ENCODE data around the gene GGT7. TPM values are rescaled to one million over a fixed set of nuclear protein-coding genes. Genes with fewer than 3 reads are reported as not detected.
"Not testable (repeated sequence)": the region's sequence is repeated elsewhere in the genome, so short reads cannot be mapped to it uniquely, and the experiment has no call there.

The GGT7 gene
- total and polyA plus RNA-seq, 2 experiments from 2014 or later: 32.3 to 53.8 TPM

GRCh38 chr20:34815636-34816035 is 57.0 kb downstream of the GGT7 start:
- DNase-seq (ENCODE audit: low read depth in 1 of 2, low spot score in 1 of 2): no peak
- no peak for TF ChIP-seq CTCF (IDR thresholded peaks at IDR 0.05; ENCODE audit: low read depth, low read length)
- no peak overlapping the region for H3K4me3 ChIP-seq
- H3K36me3 ChIP-seq: no peaks in the 10 kb centered on the region
- no peaks in the 10 kb centered on the region for H3K9me3 ChIP-seq (ENCODE audit: low read depth)
- H3K27ac ChIP-seq: no peak overlapping the region
- H3K4me1 ChIP-seq (ENCODE audit: low read depth): peaks cover 10% of the 10 kb centered on the region
- no peaks in the 10 kb centered on the region for H3K27me3 ChIP-seq

GRCh38 chr20:34808583-34808982 is 64.1 kb downstream of the GGT7 start:
- Histone ChIP-seq H3K9me3 (ENCODE audit: low read depth) (no peaks in the 10 kb centered on the region), H3K4me1 (ENCODE audit: low read depth) (no peaks in the 10 kb centered on the region), H3K4me3 (no peak overlapping the region), H3K36me3 (no peaks in the 10 kb centered on the region), H3K27me3 (no peaks in the 10 kb centered on the region), H3K27ac (no peak overlapping the region)
- no peak for DNase-seq (ENCODE audit: low read depth in 1 of 2, low spot score in 1 of 2)
- no peak for TF ChIP-seq CTCF (IDR thresholded peaks at IDR 0.05; ENCODE audit: low read depth, low read length)

- not testable (repeated sequence) for H3K27me3 ChIP-seq; H3K27ac ChIP-seq; H3K4me1 ChIP-seq (ENCODE audit: low read depth); DNase-seq (ENCODE audit: low read depth in 1 of 2, low spot score in 1 of 2); H3K36me3 ChIP-seq; H3K9me3 ChIP-seq (ENCODE audit: low read depth); H3K4me3 ChIP-seq
These were observed 64.7 kb downstream of the GGT7 start for GRCh38 chr20:34807944-34808465.

GRCh38 chr20:34806255-34806654 is 66.4 kb downstream of the GGT7 start:
- Histone ChIP-seq H3K9me3 (ENCODE audit: low read depth) (no peaks in the 10 kb centered on the region), H3K36me3 (no peaks in the 10 kb centered on the region), H3K27me3 (no peaks in the 10 kb centered on the region), H3K27ac (no peak overlapping the region), H3K4me3 (no peak overlapping the region), H3K4me1 (ENCODE audit: low read depth) (no peaks in the 10 kb centered on the region)
- DNase-seq (ENCODE audit: low read depth in 1 of 2, low spot score in 1 of 2): peak in 1 of 2 donors; percentile 18
- TF ChIP-seq CTCF (IDR thresholded peaks at IDR 0.05; ENCODE audit: low read depth, low read length): no peak

DNA sequence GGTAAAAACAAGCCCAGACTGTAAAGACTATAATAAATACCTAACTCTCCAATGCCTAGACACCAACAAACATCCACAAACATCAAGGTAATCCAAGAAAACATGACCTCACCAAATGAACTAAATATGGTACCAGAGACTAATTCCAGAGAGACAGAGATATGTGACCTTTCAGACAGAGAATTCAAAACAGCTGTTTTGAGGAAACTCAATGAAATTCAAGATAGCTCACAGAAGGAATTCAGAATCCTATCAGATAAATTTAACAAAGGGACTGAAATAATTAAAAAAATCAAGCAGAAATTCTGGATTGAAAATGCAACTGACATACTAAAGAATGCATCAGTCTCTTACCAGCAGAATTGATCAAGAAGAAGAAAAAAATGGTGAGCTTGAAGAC is 73.8 kb downstream of the GGT7 start:
- Histone ChIP-seq H3K36me3 (no peaks in the 10 kb centered on the region), H3K4me1 (ENCODE audit: low read depth) (no peaks in the 10 kb centered on the region), H3K27ac (no peak overlapping the region), H3K9me3 (ENCODE audit: low read depth) (no peaks in the 10 kb centered on the region), H3K27me3 (no peaks in the 10 kb centered on the region), H3K4me3 (no peak overlapping the region)
- no peak for TF ChIP-seq CTCF (IDR thresholded peaks at IDR 0.05; ENCODE audit: low read depth, low read length)
- DNase-seq (ENCODE audit: low read depth in 1 of 2, low spot score in 1 of 2): no peak

DNA sequence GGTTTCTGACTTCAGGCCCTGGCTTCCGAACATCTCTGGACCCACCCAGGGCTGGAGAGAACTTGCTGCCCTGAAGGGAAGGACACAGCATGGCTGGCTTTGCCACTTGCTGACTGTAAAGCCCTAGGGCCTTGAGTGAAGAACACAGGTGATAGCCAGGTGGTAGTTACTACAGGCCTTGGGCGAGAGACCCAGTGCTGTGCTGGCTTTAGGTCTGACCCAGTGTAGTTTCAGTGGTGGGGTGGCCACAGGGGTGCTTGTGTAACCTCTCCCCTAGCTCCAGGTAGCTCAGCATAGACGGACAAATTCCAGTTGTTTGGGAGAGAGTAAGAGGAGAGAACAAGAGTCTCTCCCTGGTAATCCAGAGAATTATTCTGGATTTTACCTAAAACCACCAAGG is 74.3 kb downstream of the GGT7 start:
- Histone ChIP-seq H3K4me3 (no peak overlapping the region), H3K9me3 (ENCODE audit: low read depth) (no peaks in the 10 kb centered on the region), H3K36me3 (no peaks in the 10 kb centered on the region), H3K27me3 (no peaks in the 10 kb centered on the region), H3K4me1 (ENCODE audit: low read depth) (no peaks in the 10 kb centered on the region), H3K27ac (no peak overlapping the region)
- TF ChIP-seq CTCF (IDR thresholded peaks at IDR 0.05; ENCODE audit: low read depth, low read length): no peak
- DNase-seq (ENCODE audit: low read depth in 1 of 2, low spot score in 1 of 2): no peak
